Measurements from ENCODE around the gene CATSPER1. TPM values are rescaled to one million over a fixed set of nuclear protein-coding genes. Genes with fewer than 3 reads are reported as not detected.
A peak's percentile ranks its signal among the peaks of the same experiment; 100 is the strongest.

The CATSPER1 gene
- total and polyA plus RNA-seq, 5 donors from 2014 or later = not detected

DNA sequence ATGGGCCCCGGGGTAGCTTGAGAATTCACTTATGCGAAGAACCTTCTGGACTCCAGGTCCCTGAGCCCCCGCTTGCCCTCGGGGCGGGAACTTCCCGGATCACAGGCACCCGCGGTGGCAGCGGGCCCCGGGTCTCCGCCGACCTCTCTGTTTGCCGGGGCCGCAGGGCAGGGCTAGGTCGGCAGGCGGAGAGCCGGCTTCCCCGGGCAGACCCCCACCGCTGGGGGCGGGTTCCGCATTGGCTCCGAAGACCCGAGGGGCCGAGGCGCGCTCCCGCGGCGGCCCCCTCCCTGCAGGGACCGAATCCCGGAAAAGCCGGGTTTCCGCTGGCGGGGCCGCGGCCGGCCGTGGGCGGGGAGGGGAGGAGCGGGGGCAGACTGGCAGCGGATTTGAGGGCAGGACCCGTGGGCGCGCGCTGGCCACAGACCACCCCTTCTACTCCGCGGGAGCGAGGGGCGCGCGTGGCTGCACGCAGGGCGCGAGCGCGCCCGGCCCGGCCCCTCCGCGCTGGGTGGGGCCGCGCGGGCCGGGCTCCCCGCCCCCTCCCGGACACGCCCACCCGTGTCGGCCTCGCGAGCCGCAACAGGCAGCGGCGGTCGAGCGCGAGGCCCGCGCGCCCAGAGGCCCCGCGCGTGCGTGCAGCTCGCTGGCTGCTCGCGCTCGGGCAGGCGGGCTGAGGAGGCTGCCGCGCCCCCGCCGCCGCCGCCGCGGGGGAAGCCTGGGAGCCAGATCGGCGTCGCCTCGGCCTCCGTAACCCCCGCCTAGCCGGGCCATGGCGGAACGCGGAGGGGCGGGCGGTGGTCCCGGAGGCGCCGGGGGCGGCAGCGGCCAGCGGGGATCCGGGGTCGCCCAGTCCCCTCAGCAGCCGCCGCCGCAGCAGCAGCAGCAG is 43.7 kb upstream of the CATSPER1 start, which contains the start of gene PACS1:
Gene PACS1, plus strand, starts transcription at position 558 of the 889 bp plus-strand sequence. Its CDS starts 215 bp downstream, at position 773.
- H3K36me3 ChIP-seq (ENCODE audit: control insufficient read depth, insufficient read depth, low read length) = peaks cover 45% of the 10 kb centered on the region
- peak within 1 kb of the TSS; percentile 96 to 100 (median 98) for H3K4me3 Mint-ChIP-seq
- H3K4me3 ChIP-seq (ENCODE audit: low read depth, low read length) = peak within 1 kb of the TSS; percentile 99
- no peaks in the 10 kb centered on the region for H3K27me3 ChIP-seq (ENCODE audit: control insufficient read depth, insufficient read depth, low read length)
- H3K9me3 Mint-ChIP-seq = peaks cover 0 to 3% (median 0%) of the 10 kb centered on the region in 7 donors
- H3K36me3 Mint-ChIP-seq = peaks cover 59% of the 10 kb centered on the region
- peak; percentile 77 to 84 (median 79) for DNase-seq
- peaks cover 60% of the 10 kb centered on the region for H3K4me1 ChIP-seq (ENCODE audit: control insufficient read depth, insufficient read depth, low read length, poor library complexity, severe bottlenecking)
- ATAC-seq (ENCODE audit: low read depth in 2 of 2) = peak; percentile 74 to 76
- peaks cover 6% of the 10 kb centered on the region for H3K27me3 Mint-ChIP-seq
- peaks cover 32 to 68% (median 61%) of the 10 kb centered on the region in 4 donors for H3K4me1 Mint-ChIP-seq
- peaks cover 1 to 3% of the 10 kb centered on the region in 2 experiments for H3K9me3 ChIP-seq (ENCODE audit: control insufficient read depth in 2 of 2, low read length in 2 of 2)
- H3K27ac ChIP-seq (ENCODE audit: insufficient read depth, low read length, poor library complexity, severe bottlenecking) = peak within 1 kb of the TSS; percentile 87
- H3K27ac Mint-ChIP-seq = peak within 1 kb of the TSS; percentile 92 to 97 (median 94)

DNA sequence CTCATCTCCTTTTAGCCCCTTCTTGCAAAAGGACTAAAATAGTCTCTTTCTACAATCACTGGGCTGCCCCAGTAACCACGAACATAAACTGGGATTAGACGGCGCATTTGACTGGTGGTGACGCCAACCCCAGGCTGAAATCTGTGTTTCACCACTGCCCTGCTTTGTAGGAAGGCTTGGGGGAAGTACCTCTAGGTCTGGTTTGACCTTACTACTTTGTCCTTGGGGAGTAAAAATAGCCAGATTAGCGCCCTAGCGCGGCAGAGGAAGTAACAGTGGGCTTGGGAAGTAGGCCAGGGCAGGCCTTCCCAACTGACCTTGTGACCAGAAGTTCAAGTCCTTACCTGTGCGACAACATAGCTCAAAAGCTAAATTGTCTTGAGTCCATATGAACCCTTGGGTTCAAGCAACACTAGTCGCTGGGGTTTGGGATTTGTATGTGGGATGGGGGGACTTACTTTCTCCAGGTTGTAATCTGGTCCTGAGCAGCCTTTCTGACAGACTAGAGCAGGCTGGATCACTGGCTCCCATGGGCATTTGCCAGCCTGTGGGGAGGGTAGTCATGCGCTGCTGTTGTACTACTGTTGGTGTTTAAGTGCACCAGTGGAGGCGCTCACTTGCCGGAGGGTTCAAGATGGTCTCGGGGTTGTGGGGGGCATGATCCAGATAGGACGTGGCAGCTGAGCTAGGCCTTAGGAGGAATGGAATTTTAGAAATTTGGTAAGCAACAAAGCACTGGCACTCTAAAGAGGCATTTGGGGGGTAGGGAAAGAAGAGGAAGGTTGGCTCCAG is 42.8 kb upstream of the CATSPER1 start:
- Mint-ChIP-seq H3K27me3 (peaks cover 6% of the 10 kb centered on the region), H3K9me3 (peaks cover 0 to 3% (median 0%) of the 10 kb centered on the region in 7 donors), H3K27ac (peak overlapping the region; percentile 80 to 94 (median 93)), H3K36me3 (peaks cover 62% of the 10 kb centered on the region), H3K4me3 (peak overlapping the region; percentile 75 to 96 (median 92)), H3K4me1 (peaks cover 30 to 63% (median 56%) of the 10 kb centered on the region in 4 donors)
- H3K27me3 ChIP-seq (ENCODE audit: control insufficient read depth, insufficient read depth, low read length) = no peaks in the 10 kb centered on the region
- peak overlapping the region; percentile 87 for H3K27ac ChIP-seq (ENCODE audit: insufficient read depth, low read length, poor library complexity, severe bottlenecking)
- peaks cover 1 to 5% of the 10 kb centered on the region in 2 experiments for H3K9me3 ChIP-seq (ENCODE audit: control insufficient read depth in 2 of 2, low read length in 2 of 2)
- peaks cover 49% of the 10 kb centered on the region for H3K36me3 ChIP-seq (ENCODE audit: control insufficient read depth, insufficient read depth, low read length)
- peak overlapping the region; percentile 38 for H3K4me3 ChIP-seq (ENCODE audit: low read depth, low read length)
- peaks cover 54% of the 10 kb centered on the region for H3K4me1 ChIP-seq (ENCODE audit: control insufficient read depth, insufficient read depth, low read length, poor library complexity, severe bottlenecking)
- ATAC-seq (ENCODE audit: low read depth in 2 of 2) (no peak), DNase-seq (peak in 2 of 3 donors; percentile 44 to 49)

DNA sequence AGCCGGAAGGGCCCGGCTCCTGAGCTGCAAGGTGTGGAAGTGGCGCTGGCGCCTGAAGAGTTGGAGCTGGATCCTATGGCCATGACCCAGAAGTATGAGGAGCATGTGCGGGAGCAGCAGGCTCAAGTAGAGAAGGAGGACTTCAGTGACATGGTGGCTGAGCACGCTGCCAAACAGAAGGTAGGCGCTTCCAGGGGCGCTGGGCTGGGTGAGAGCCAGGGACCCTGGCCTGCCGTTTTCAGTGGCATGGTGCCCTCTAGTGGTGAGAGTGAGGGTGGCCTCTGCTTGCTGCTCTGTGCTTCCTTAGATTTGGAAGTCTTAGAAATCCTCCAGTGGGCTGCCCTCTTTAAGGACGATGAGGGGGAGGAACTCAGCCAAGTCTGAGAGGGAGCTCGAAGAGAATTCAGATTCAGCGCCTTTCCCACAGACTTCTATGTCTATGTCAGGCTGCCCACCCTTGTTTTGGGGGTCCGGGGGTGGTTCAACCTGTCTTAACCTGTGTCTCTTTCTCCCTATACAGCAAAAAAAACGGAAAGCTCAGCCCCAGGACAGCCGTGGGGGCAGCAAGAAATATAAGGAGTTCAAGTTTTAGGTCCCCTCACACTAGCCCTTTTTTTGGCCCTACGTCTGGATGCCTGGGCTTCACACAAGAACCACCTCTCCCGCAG is 42.0 kb upstream of the CATSPER1 start:
- no peaks in the 10 kb centered on the region for H3K27me3 ChIP-seq (ENCODE audit: control insufficient read depth, insufficient read depth, low read length)
- H3K4me3 ChIP-seq (ENCODE audit: low read depth, low read length) = no peak overlapping the region
- H3K27ac Mint-ChIP-seq = peak overlapping the region; percentile 80 to 94 (median 93)
- H3K27me3 Mint-ChIP-seq = peaks cover 6% of the 10 kb centered on the region
- H3K36me3 ChIP-seq (ENCODE audit: control insufficient read depth, insufficient read depth, low read length) = peaks cover 54% of the 10 kb centered on the region
- peaks cover 46% of the 10 kb centered on the region for H3K4me1 ChIP-seq (ENCODE audit: control insufficient read depth, insufficient read depth, low read length, poor library complexity, severe bottlenecking)
- ATAC-seq (ENCODE audit: low read depth in 2 of 2) (no peak), DNase-seq (peak; percentile 64 to 74 (median 71))
- peak overlapping the region; percentile 87 for H3K27ac ChIP-seq (ENCODE audit: insufficient read depth, low read length, poor library complexity, severe bottlenecking)
- H3K4me1 Mint-ChIP-seq = peaks cover 27 to 62% (median 53%) of the 10 kb centered on the region in 4 donors
- H3K9me3 ChIP-seq (ENCODE audit: control insufficient read depth in 2 of 2, low read length in 2 of 2) = peaks cover 1 to 5% of the 10 kb centered on the region in 2 experiments
- H3K9me3 Mint-ChIP-seq = peaks cover 0 to 3% (median 0%) of the 10 kb centered on the region in 7 donors
- H3K4me3 Mint-ChIP-seq = peak overlapping the region; percentile 75 to 92 (median 84)
- H3K36me3 Mint-ChIP-seq = peaks cover 66% of the 10 kb centered on the region

DNA sequence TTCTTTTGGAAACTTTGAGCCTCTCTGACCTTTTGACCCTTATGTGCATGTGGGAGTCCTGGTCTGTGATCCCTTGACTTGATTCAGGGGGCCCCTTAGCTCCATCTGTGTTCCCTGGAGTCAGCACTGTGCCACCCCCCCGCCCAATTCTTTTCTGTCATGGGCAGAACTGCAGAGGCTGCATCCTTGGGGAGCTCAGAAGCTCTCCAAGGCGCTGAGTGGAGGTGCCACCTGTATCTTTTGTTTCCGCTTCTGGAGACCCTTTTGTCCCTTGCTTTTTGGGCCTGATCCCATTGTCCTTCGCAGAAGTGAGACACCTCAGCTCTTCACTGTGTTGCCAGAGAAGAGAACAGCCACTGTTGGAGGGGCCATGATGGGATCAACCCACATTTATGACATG is 41.4 kb upstream of the CATSPER1 start:
- peaks cover 0 to 3% (median 0%) of the 10 kb centered on the region in 7 donors for H3K9me3 Mint-ChIP-seq
- H3K4me3 ChIP-seq (ENCODE audit: low read depth, low read length) = no peak overlapping the region
- peak overlapping the region in 3 of 4 donors; percentile 75 to 92 (median 76) for H3K4me3 Mint-ChIP-seq
- no peak overlapping the region for H3K27ac ChIP-seq (ENCODE audit: insufficient read depth, low read length, poor library complexity, severe bottlenecking)
- no peak for DNase-seq
- peaks cover 56% of the 10 kb centered on the region for H3K36me3 ChIP-seq (ENCODE audit: control insufficient read depth, insufficient read depth, low read length)
- H3K4me1 ChIP-seq (ENCODE audit: control insufficient read depth, insufficient read depth, low read length, poor library complexity, severe bottlenecking) = peaks cover 39% of the 10 kb centered on the region
- peak overlapping the region in 2 of 3 donors; percentile 48 to 93 for H3K27ac Mint-ChIP-seq
- peaks cover 6% of the 10 kb centered on the region for H3K27me3 Mint-ChIP-seq
- peaks cover 67% of the 10 kb centered on the region for H3K36me3 Mint-ChIP-seq
- ATAC-seq (ENCODE audit: low read depth in 2 of 2) = no peak
- no peaks in the 10 kb centered on the region for H3K27me3 ChIP-seq (ENCODE audit: control insufficient read depth, insufficient read depth, low read length)
- H3K9me3 ChIP-seq (ENCODE audit: control insufficient read depth in 2 of 2, low read length in 2 of 2) = peaks cover 1 to 5% of the 10 kb centered on the region in 2 experiments
- peaks cover 22 to 61% (median 50%) of the 10 kb centered on the region in 4 donors for H3K4me1 Mint-ChIP-seq

DNA sequence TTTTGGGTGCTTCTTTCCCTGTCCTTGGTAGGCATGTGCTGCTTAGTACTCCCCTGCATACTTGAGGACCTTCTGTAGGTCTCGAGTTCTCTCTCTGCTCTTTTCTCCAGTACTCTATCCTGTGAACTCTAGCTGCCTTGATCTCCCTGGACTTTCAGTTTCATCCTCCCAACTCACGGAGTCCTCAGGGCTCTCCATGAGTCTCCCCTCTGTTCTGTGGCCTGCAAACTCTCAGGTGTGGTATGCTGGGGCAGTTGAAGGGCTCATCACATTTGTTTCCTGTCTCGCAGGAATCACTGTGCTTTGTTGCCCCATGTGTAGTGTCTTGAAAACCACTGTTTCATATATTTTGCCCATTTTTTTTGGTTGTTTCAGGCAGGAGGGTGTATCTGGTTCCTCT is 40.5 kb upstream of the CATSPER1 start:
- peaks cover 63% of the 10 kb centered on the region for H3K36me3 ChIP-seq (ENCODE audit: control insufficient read depth, insufficient read depth, low read length)
- Mint-ChIP-seq H3K36me3 (peaks cover 63% of the 10 kb centered on the region), H3K27ac (peak overlapping the region; percentile 49 to 93 (median 74)), H3K4me1 (peaks cover 14 to 56% (median 42%) of the 10 kb centered on the region in 4 donors), H3K4me3 (peak overlapping the region in 2 of 4 donors; percentile 75 to 80), H3K9me3 (peaks cover 0 to 3% (median 0%) of the 10 kb centered on the region in 7 donors), H3K27me3 (peaks cover 6% of the 10 kb centered on the region)
- no peak overlapping the region for H3K27ac ChIP-seq (ENCODE audit: insufficient read depth, low read length, poor library complexity, severe bottlenecking)
- peaks cover 30% of the 10 kb centered on the region for H3K4me1 ChIP-seq (ENCODE audit: control insufficient read depth, insufficient read depth, low read length, poor library complexity, severe bottlenecking)
- DNase-seq (no peak), ATAC-seq (ENCODE audit: low read depth in 2 of 2) (no peak)
- H3K4me3 ChIP-seq (ENCODE audit: low read depth, low read length) = no peak overlapping the region
- no peaks in the 10 kb centered on the region for H3K27me3 ChIP-seq (ENCODE audit: control insufficient read depth, insufficient read depth, low read length)
- peaks cover 1 to 5% of the 10 kb centered on the region in 2 experiments for H3K9me3 ChIP-seq (ENCODE audit: control insufficient read depth in 2 of 2, low read length in 2 of 2)

DNA sequence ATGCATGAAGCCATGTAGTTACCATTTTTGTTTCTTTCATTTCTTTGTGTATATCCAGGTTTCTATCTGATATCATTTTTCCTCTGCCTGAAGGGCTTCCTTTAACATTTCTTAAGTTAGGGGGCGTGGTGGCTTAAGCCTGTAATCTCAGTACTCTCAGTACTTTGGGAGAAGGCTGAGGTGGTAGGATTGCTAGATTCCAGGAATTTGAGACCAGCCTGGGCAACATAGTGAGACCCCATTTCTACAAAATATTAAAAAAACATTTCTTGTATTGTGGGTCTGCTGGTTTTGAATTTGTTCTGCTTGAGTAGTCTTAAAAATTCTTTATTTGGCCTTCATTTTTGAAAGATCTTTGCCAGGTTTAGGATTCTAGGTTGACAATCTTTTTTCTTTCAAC is 38.3 kb upstream of the CATSPER1 start:
- no peak overlapping the region for H3K4me3 Mint-ChIP-seq
- peaks cover 10 to 63% (median 44%) of the 10 kb centered on the region in 4 donors for H3K4me1 Mint-ChIP-seq
- Histone ChIP-seq H3K27me3 (ENCODE audit: control insufficient read depth, insufficient read depth, low read length) (no peaks in the 10 kb centered on the region), H3K9me3 (ENCODE audit: control insufficient read depth in 2 of 2, low read length in 2 of 2) (peaks cover 1 to 5% of the 10 kb centered on the region in 2 experiments), H3K27ac (ENCODE audit: insufficient read depth, low read length, poor library complexity, severe bottlenecking) (no peak overlapping the region), H3K36me3 (ENCODE audit: control insufficient read depth, insufficient read depth, low read length) (peaks cover 85% of the 10 kb centered on the region), H3K4me1 (ENCODE audit: control insufficient read depth, insufficient read depth, low read length, poor library complexity, severe bottlenecking) (peaks cover 22% of the 10 kb centered on the region), H3K4me3 (ENCODE audit: low read depth, low read length) (no peak overlapping the region)
- peak overlapping the region in 1 of 3 donors; percentile 69 for H3K27ac Mint-ChIP-seq
- no peaks in the 10 kb centered on the region for H3K27me3 Mint-ChIP-seq
- H3K36me3 Mint-ChIP-seq = peaks cover 72% of the 10 kb centered on the region
- no peak for DNase-seq
- H3K9me3 Mint-ChIP-seq = peaks cover 0 to 3% (median 0%) of the 10 kb centered on the region in 7 donors
- no peak for ATAC-seq (ENCODE audit: low read depth in 2 of 2)

DNA sequence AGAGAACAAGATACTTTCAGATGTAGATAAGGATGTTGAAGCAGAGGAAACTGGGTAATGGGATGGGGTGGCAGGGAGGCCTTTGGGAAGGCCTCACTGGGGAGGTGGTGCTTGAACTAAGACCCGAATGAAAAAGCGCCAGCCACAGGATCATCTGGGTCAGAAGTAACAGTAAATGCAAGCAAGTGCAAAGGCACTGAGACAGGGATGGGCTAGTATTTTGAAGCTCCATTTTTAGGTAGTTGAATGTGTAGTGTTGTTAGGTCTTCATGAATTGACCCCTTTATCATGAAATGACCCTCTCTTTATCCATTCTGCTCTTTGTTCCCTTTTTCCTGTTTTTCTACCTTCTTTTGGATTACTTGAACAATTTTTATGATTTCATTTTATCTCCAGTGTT is 37.6 kb upstream of the CATSPER1 start:
- Mint-ChIP-seq H3K9me3 (peaks cover 0 to 3% (median 0%) of the 10 kb centered on the region in 7 donors), H3K4me3 (peak overlapping the region in 2 of 4 donors; percentile 8 to 25), H3K27ac (peak overlapping the region; percentile 2 to 69 (median 28)), H3K36me3 (peaks cover 76% of the 10 kb centered on the region), H3K27me3 (no peaks in the 10 kb centered on the region), H3K4me1 (peaks cover 10 to 58% (median 38%) of the 10 kb centered on the region in 4 donors)
- Histone ChIP-seq H3K4me1 (ENCODE audit: control insufficient read depth, insufficient read depth, low read length, poor library complexity, severe bottlenecking) (peaks cover 16% of the 10 kb centered on the region), H3K27ac (ENCODE audit: insufficient read depth, low read length, poor library complexity, severe bottlenecking) (no peak overlapping the region), H3K4me3 (ENCODE audit: low read depth, low read length) (no peak overlapping the region), H3K36me3 (ENCODE audit: control insufficient read depth, insufficient read depth, low read length) (peaks cover 91% of the 10 kb centered on the region), H3K27me3 (ENCODE audit: control insufficient read depth, insufficient read depth, low read length) (no peaks in the 10 kb centered on the region), H3K9me3 (ENCODE audit: control insufficient read depth in 2 of 2, low read length in 2 of 2) (peaks cover 1 to 5% of the 10 kb centered on the region in 2 experiments)
- ATAC-seq (ENCODE audit: low read depth in 2 of 2) = no peak
- DNase-seq = no peak

Data from CD4-positive, CD25-positive, alpha-beta regulatory T cell (primary cell).